Neuronal stem cell (in vitro differentiated cells): ENCODE measurements around the gene NDUFA6.
A peak's percentile ranks its signal among the peaks of the same experiment; 100 is the strongest.
"Not testable (repeated sequence)": the region's sequence is repeated elsewhere in the genome, so short reads cannot be mapped to it uniquely, and the experiment has no call there.

Experiments
- DNase-seq: peaks from one replicate; pipeline ENCODE4 v3.0.0-alpha.2; 2013; ENCODE audit warnings: low spot score
- H2AFZ ChIP-seq: one replicate; pipeline ENCODE4 v1.6.1; 2013; ENCODE audit warnings: mild to moderate bottlenecking, low read length, inconsistent platforms
- H2AK5ac ChIP-seq: 2 replicates; pipeline ENCODE4 v1.6.1; 2013; ENCODE audit warnings: low read depth, mild to moderate bottlenecking, inconsistent platforms, low read length, moderate library complexity, mixed read lengths
- H2BK120ac ChIP-seq: 2 replicates; pipeline ENCODE4 v1.6.1; 2013; ENCODE audit warnings: low read depth, mild to moderate bottlenecking, inconsistent platforms, low read length, moderate library complexity, mixed read lengths
- H2BK12ac ChIP-seq: one replicate; pipeline ENCODE4 v1.6.1; 2013; ENCODE audit warnings: low read length, inconsistent platforms
- H2BK15ac ChIP-seq: 2 replicates; pipeline ENCODE4 v1.6.1; 2013; ENCODE audit warnings: mild to moderate bottlenecking, low read length, inconsistent platforms, mixed read lengths
- H2BK5ac ChIP-seq: one replicate; pipeline ENCODE4 v1.6.1; 2013; ENCODE audit warnings: inconsistent platforms, mild to moderate bottlenecking, low read length, moderate library complexity
- H3K14ac ChIP-seq: one replicate; pipeline ENCODE4 v1.6.1; 2013; ENCODE audit warnings: low read length, inconsistent platforms
- H3K18ac ChIP-seq: 2 replicates; pipeline ENCODE4 v1.6.1; 2013; ENCODE audit warnings: low read length, inconsistent platforms
- H3K23ac ChIP-seq: 2 replicates; pipeline ENCODE4 v1.6.1; 2013; ENCODE audit warnings: low read depth, mild to moderate bottlenecking, mixed read lengths, low read length, inconsistent platforms; ENCODE audit not compliant: poor library complexity
- H3K27ac ChIP-seq: replicated peaks from 3 replicates; pipeline ENCODE4 v1.5.1; 2013; ENCODE audit warnings: low read length, inconsistent platforms
- H3K27me3 ChIP-seq, 3 experiments: 2 replicates each; pipeline ENCODE4 v1.6.1; 2013; ENCODE audit warnings: low read length in 3 of 3, mild to moderate bottlenecking in 2 of 3, inconsistent platforms in 1 of 3, low read depth in 1 of 3, mixed read lengths in 1 of 3, moderate library complexity in 1 of 3; ENCODE audit not compliant: control insufficient read depth in 3 of 3, insufficient read depth in 3 of 3
- H3K36me3 ChIP-seq, 2 donors: replicated peaks in 1 of 2; 2 replicates each; pipeline ENCODE4 v1.6.1; 2013; ENCODE audit warnings: low read length in 2 of 2; ENCODE audit not compliant: control insufficient read depth in 2 of 2, insufficient read depth in 2 of 2
- H3K4ac ChIP-seq: 2 replicates; pipeline ENCODE4 v1.6.1; 2013; ENCODE audit warnings: inconsistent platforms, mild to moderate bottlenecking, low read length, moderate library complexity
- H3K4me1 ChIP-seq, 2 donors: 1 replicate in 1 of 2; 2 replicates in 1 of 2; pipeline ENCODE4 v1.6.1; 2013; ENCODE audit warnings: low read length in 2 of 2, low read depth in 1 of 2; ENCODE audit not compliant: control insufficient read depth in 2 of 2, insufficient read depth in 1 of 2
- H3K4me2 ChIP-seq: one replicate; pipeline ENCODE4 v1.6.1; 2013; ENCODE audit warnings: mild to moderate bottlenecking, low read length, inconsistent platforms; ENCODE audit not compliant: insufficient read depth, poor library complexity, severe bottlenecking
- H3K4me3 ChIP-seq, 2 donors: 2 replicates each; pipeline ENCODE4 v1.5.1; 2013; ENCODE audit warnings: low read length in 2 of 2, mild to moderate bottlenecking in 2 of 2, inconsistent platforms in 1 of 2, moderate library complexity in 1 of 2
- H3K79me1 ChIP-seq: one replicate; pipeline ENCODE4 v1.6.1; 2013; ENCODE audit warnings: low read depth, mild to moderate bottlenecking, inconsistent platforms, low read length, moderate library complexity
- H3K9ac ChIP-seq: one replicate; pipeline ENCODE4 v1.6.1; 2013; ENCODE audit warnings: mild to moderate bottlenecking, low read depth, low read length, inconsistent platforms; ENCODE audit not compliant: poor library complexity
- H3K9me3 ChIP-seq, 2 donors: replicated peaks in 1 of 2; 2 replicates each; pipeline versions ENCODE3 to v1.6.1; 2013; ENCODE audit warnings: low read length in 2 of 2, mild to moderate bottlenecking in 2 of 2, inconsistent platforms in 1 of 2, low read depth in 1 of 2, mixed read lengths in 1 of 2, moderate library complexity in 1 of 2; ENCODE audit not compliant: control insufficient read depth in 2 of 2, insufficient read depth in 1 of 2
- H4K8ac ChIP-seq: one replicate; pipeline ENCODE4 v1.6.1; 2013; ENCODE audit warnings: low read depth, mild to moderate bottlenecking, inconsistent platforms, low read length, moderate library complexity
- H4K91ac ChIP-seq: one replicate; pipeline ENCODE4 v1.6.1; 2013; ENCODE audit warnings: low read length, low read depth, mild to moderate bottlenecking, inconsistent platforms; ENCODE audit not compliant: poor library complexity
- WGBS, 2 donors: extraction: QIAGEN DNeasy Blood & Tissue Kit; methylation state at CpG; one replicate each; pipeline ENCODE4 v1.1.7; 2013; ENCODE audit warnings: missing lambda C conversion rate in 2 of 2, mixed read lengths in 1 of 2; ENCODE audit not compliant: insufficient read length in 2 of 2, insufficient replicate concordance in 1 of 2; ENCODE audit errors: extremely low coverage in 2 of 2; 5-methylcytosine and 5-hydroxymethylcytosine counted together

Gene NDUFA6

DNA sequence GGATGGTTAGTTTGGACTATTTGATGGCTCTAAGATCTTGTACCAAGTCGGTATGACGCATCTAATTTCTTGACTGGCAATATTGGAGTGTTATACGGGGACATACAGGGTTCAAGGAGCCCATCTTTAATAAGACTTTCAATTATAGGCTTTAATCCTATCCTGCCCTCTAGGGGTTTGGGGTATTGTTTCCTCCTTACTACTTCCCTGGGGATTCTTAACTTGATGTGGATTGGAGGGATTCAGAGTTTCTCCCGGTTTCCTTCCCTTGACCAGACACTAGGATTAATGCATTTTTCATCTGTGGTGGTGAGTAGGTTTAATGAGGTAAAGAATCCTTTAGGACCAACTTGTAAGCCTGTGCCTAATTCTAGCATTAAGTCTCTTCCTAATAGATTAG lies 21.2 kb upstream of the NDUFA6 start:
- H3K18ac ChIP-seq, result no peak overlapping the region
- H3K23ac ChIP-seq, result no peak overlapping the region
- no peak overlapping the region for H3K4me2 ChIP-seq
- peaks cover 0 to 3% of the 10 kb centered on the region in 2 donors for H3K36me3 ChIP-seq
- no peak overlapping the region for H3K9ac ChIP-seq
- H2AFZ ChIP-seq, result no peak overlapping the region
- H2BK15ac ChIP-seq, result no peak overlapping the region
- no peak overlapping the region for H3K27ac ChIP-seq
- no peaks in the 10 kb centered on the region for H3K4me1 ChIP-seq
- no peak for DNase-seq
- no peak overlapping the region for H3K4me3 ChIP-seq
- H4K91ac ChIP-seq, result no peak overlapping the region
- no peak overlapping the region for H3K4ac ChIP-seq
- WGBS, 2 donors, result no CpG with 5 or more reads among the region's 4 CpGs
- no peak overlapping the region for H4K8ac ChIP-seq
- no peak overlapping the region for H2BK120ac ChIP-seq
- peaks cover 0 to 2% (median 0%) of the 10 kb centered on the region in 3 experiments for H3K27me3 ChIP-seq
- no peaks in the 10 kb centered on the region for H3K79me1 ChIP-seq
- H2BK12ac ChIP-seq, result no peak overlapping the region
- H3K9me3 ChIP-seq, result peaks cover 10 to 21% of the 10 kb centered on the region in 2 donors
- no peak overlapping the region for H3K14ac ChIP-seq
- no peak overlapping the region for H2BK5ac ChIP-seq
- H2AK5ac ChIP-seq, result no peak overlapping the region

DNA sequence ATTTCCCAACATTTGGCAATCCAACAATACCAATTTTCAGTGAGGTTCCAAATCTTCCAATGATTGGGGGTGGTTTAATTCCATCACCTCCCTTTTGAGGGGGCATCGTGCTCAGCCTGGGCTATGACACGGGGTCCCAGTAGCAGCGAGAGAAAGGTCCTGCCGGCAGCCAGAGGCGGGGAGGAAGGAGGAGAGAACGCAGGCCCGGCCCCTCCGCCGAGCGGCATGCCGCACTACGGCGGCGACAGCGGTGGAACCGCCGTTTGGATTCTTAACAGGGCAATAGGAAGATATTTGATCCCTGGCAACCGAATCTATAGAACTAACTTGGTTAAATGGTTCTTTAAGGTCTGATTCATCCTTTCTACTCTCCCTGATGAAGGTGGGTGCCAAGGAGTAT lies 18.3 kb upstream of the NDUFA6 start:
- no peak overlapping the region for H3K18ac ChIP-seq
- H2AFZ ChIP-seq, result no peak overlapping the region
- no peaks in the 10 kb centered on the region for H3K36me3 ChIP-seq
- H3K23ac ChIP-seq, result no peak overlapping the region
- no peak overlapping the region for H3K4ac ChIP-seq
- H2BK120ac ChIP-seq, result no peak overlapping the region
- H3K79me1 ChIP-seq, result no peaks in the 10 kb centered on the region
- no peak overlapping the region for H2BK12ac ChIP-seq
- no peak overlapping the region for H3K27ac ChIP-seq
- H3K27me3 ChIP-seq, result no peaks in the 10 kb centered on the region
- H3K9me3 ChIP-seq, result peaks cover 2 to 21% of the 10 kb centered on the region in 2 donors
- no peak overlapping the region for H4K91ac ChIP-seq
- no peak for DNase-seq
- H2BK5ac ChIP-seq, result no peak overlapping the region
- peak overlapping the region; percentile 4 for H3K4me2 ChIP-seq
- H3K4me3 ChIP-seq, result no peak overlapping the region
- no peak overlapping the region for H2AK5ac ChIP-seq
- no peak overlapping the region for H3K14ac ChIP-seq
- WGBS, 2 donors, result no CpG with 5 or more reads among the region's 18 CpGs
- H2BK15ac ChIP-seq, result no peak overlapping the region
- no peaks in the 10 kb centered on the region for H3K4me1 ChIP-seq
- no peak overlapping the region for H4K8ac ChIP-seq
- H3K9ac ChIP-seq, result no peak overlapping the region

DNA sequence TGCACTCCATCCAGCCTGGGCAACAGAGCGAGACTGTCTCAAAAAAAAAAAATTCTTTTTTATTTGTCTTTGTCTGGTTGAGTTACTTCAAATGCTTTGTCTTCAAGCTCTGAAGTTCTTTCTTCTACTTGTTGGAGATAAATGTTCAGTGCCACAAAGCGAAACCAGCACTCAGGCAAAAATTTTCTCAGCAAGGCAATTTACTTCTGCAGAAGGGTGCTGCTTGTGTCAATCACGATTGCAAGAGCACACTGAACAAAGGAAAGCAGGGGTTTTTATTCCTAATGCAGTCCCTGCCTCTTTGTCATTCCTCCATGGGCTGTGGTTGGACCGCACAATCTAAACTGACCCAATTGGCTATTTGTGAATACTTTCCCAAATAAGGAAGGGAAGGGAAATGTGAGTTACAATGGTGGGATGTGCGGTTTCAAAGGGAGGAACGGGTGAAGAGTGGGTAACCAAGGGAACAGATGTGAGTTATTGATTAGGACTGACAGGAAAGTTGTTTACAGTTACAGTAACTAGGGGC lies 13.8 kb upstream of the NDUFA6 start:
- not testable (repeated sequence) for H4K91ac ChIP-seq, H2AFZ ChIP-seq, H2BK15ac ChIP-seq, H3K4me1 ChIP-seq, H3K79me1 ChIP-seq, H3K9ac ChIP-seq, H3K23ac ChIP-seq, H2BK5ac ChIP-seq, H2AK5ac ChIP-seq, DNase-seq, H3K4me3 ChIP-seq, H3K4me2 ChIP-seq, H2BK12ac ChIP-seq, H3K4ac ChIP-seq, H4K8ac ChIP-seq, H3K36me3 ChIP-seq, H3K27ac ChIP-seq, H3K18ac ChIP-seq, H3K27me3 ChIP-seq, H2BK120ac ChIP-seq, H3K14ac ChIP-seq
- no CpG with 5 or more reads among the region's 6 CpGs for WGBS, 2 donors
- H3K9me3 ChIP-seq, result peaks cover 2 to 35% of the 10 kb centered on the region in 2 donors

DNA sequence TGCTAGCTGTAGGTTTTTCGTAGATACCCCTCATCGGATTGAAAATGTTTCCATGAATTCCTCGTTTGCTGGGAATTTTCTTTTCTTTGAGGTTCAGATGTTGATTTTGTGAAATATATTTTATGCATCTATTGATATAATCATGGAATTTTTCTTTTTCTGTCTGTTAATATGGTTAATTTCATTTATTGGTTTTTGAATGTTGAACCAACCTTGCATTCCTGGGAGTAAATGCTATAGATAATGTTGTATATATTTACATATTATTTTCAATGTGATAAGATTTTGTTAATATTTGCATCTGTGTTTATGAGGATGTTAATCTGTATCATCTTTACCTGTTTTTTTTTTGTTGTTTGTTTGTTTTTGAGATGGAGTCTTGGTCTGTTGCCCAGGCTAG lies 10.6 kb upstream of the NDUFA6 start:
- H2BK120ac ChIP-seq, result no peak overlapping the region
- no peak for DNase-seq

More for the DNA sequence above, 10.6 kb upstream of the NDUFA6 start:
- Histone ChIP-seq H3K27me3 (no peaks in the 10 kb centered on the region), H3K4ac (no peak overlapping the region), H4K8ac (no peak overlapping the region), H3K23ac (no peak overlapping the region), H2AK5ac (no peak overlapping the region), H3K36me3 (no peaks in the 10 kb centered on the region), H2AFZ (no peak overlapping the region), H3K27ac (no peak overlapping the region), H3K4me2 (no peak overlapping the region), H2BK12ac (no peak overlapping the region), H3K14ac (no peak overlapping the region), H3K4me3 (no peak overlapping the region), H3K9me3 (peaks cover 4 to 42% of the 10 kb centered on the region in 2 donors), H3K18ac (no peak overlapping the region), H4K91ac (no peak overlapping the region), H3K4me1 (no peaks in the 10 kb centered on the region), H2BK5ac (no peak overlapping the region), H2BK15ac (no peak overlapping the region), H3K9ac (no peak overlapping the region), H3K79me1 (peaks cover 3% of the 10 kb centered on the region)
- no CpG with 5 or more reads among the region's 3 CpGs for WGBS, 2 donors
